K562 (cell line): ENCODE data around the gene PUS3. TPM values are rescaled to one million over a fixed set of nuclear protein-coding genes. Genes with fewer than 3 reads are reported as not detected.

Experiments
- ARID3B ChIP-seq: fragments of 250-450 bp; sonication (Bioruptor Pico); IDR thresholded peaks from 2 replicates; pipeline ENCODE4 v1.4.0; 2020; ENCODE audit warnings: borderline replicate concordance
- ATF4 ChIP-seq: fragments of 450-650 bp; formaldehyde crosslinking; IDR thresholded peaks from 2 replicates; pipeline ENCODE4 v1.4.0; 2022; ENCODE audit warnings: mild to moderate bottlenecking, moderate library complexity
- ATF7 ChIP-seq: fragments of 450-650 bp; IDR thresholded peaks from 2 replicates; pipeline ENCODE4 v1.7.1; 2014; ENCODE audit warnings: mild to moderate bottlenecking, moderate library complexity
- BDP1 ChIP-seq: IDR thresholded peaks from 3 replicates; pipeline ENCODE4 v1.6.1; 2011; ENCODE audit not compliant: insufficient read length, insufficient read depth
- BRD4 ChIP-seq: fragments of 200-600 bp; sonication (generic); IDR thresholded peaks from 2 replicates; pipeline ENCODE4 v1.6.1; 2017; ENCODE audit warnings: inconsistent platforms
- CBX1 ChIP-seq: sonication (generic); IDR thresholded peaks from 2 replicates; pipeline ENCODE4 v1.6.1; 2016; ENCODE audit warnings: antibody characterized with exemption, low read depth, mild to moderate bottlenecking
- CREB3L1 ChIP-seq: fragments of 450-650 bp; IDR thresholded peaks from 2 replicates; pipeline ENCODE4 v1.6.1; 2014; ENCODE audit warnings: low read depth, mild to moderate bottlenecking, moderate library complexity, borderline replicate concordance
- DDX20 ChIP-seq: fragments of 450-650 bp; IDR thresholded peaks from 2 replicates; pipeline ENCODE4 v1.6.1; 2016; ENCODE audit warnings: missing genetic modification characterization, low read depth, mild to moderate bottlenecking, missing compliant biosample characterization, moderate library complexity
- ELF4 ChIP-seq: fragments of 450-650 bp; formaldehyde crosslinking; IDR thresholded peaks from 2 replicates; pipeline ENCODE4 v1.4.0; 2022; ENCODE audit warnings: missing genetic modification characterization
- GATA2 ChIP-seq: sonication (generic); formaldehyde crosslinking; IDR thresholded peaks from 2 replicates; pipeline ENCODE4 v1.4.0; 2020; ENCODE audit warnings: mild to moderate bottlenecking, missing genetic modification reagents
- HDAC3 ChIP-seq: fragments of 450-650 bp; IDR thresholded peaks from 2 replicates; pipeline ENCODE4 v1.6.1; 2018; ENCODE audit warnings: borderline replicate concordance, mild to moderate bottlenecking, moderate library complexity; ENCODE audit not compliant: partially characterized antibody
- KDM4B ChIP-seq, 2 experiments: fragments of 450-650 bp in 1 of 2; sonication (generic) in 1 of 2; IDR thresholded peaks; 2 replicates each; pipeline ENCODE4 v1.6.1; 2016 to 2017; ENCODE audit warnings: borderline replicate concordance in 2 of 2, antibody characterized with exemption in 1 of 2, low read depth in 1 of 2, mild to moderate bottlenecking in 1 of 2
- NR0B1 ChIP-seq: fragments of 450-650 bp; IDR thresholded peaks from one replicate; pipeline ENCODE4 v1.6.1; 2018; ENCODE audit warnings: mild to moderate bottlenecking, moderate library complexity; ENCODE audit not compliant: partially characterized antibody
- POLR3G ChIP-seq: IDR thresholded peaks from 2 replicates; pipeline ENCODE4 v1.6.1; 2011; ENCODE audit not compliant: insufficient read length, insufficient replicate concordance; ENCODE audit errors: extremely low read depth
- PTBP1 ChIP-seq: fragments of 200-400 bp; formaldehyde crosslinking; IDR thresholded peaks from 2 replicates; pipeline ENCODE4 v1.6.1; 2017; ENCODE audit warnings: low read depth, low read length
- RBM22 ChIP-seq: fragments of 200-400 bp; formaldehyde crosslinking; IDR thresholded peaks from 2 replicates; pipeline ENCODE4 v1.6.1; 2018; ENCODE audit warnings: low read length, low read depth; ENCODE audit not compliant: poor library complexity, severe bottlenecking
- SLC30A9 ChIP-seq: fragments of 250-450 bp; sonication (Bioruptor Pico); IDR thresholded peaks from 2 replicates; pipeline ENCODE4 v1.8.0; 2022; ENCODE audit warnings: mild to moderate bottlenecking, moderate library complexity
- SMARCA4 ChIP-seq: fragments of 450-650 bp; IDR thresholded peaks from 2 replicates; pipeline ENCODE4 v1.6.1; 2016
- TEAD1 ChIP-seq, 2 experiments: fragments of 450-650 bp in 1 of 2; sonication (generic) in 1 of 2; formaldehyde crosslinking; IDR thresholded peaks; 2 replicates each; pipeline versions ENCODE4 v1.4.0 to v1.8.0; 2020 to 2022; ENCODE audit warnings: mild to moderate bottlenecking in 2 of 2, missing genetic modification reagents in 1 of 2
- ZBTB12 ChIP-seq: fragments of 250-450 bp; sonication (Bioruptor Pico); IDR thresholded peaks from 2 replicates; pipeline ENCODE4 v1.4.0; 2020
- ZC3H4 ChIP-seq: sonication (generic); formaldehyde crosslinking; IDR thresholded peaks from 2 replicates; pipeline ENCODE4 v1.9.0; 2021; ENCODE audit warnings: missing genetic modification reagents, borderline replicate concordance
- ZNF707 ChIP-seq: fragments of 250-450 bp; sonication (Bioruptor Pico); conservative IDR thresholded peaks from 2 replicates; pipeline ENCODE4 v1.8.0; 2022; ENCODE audit warnings: inconsistent platforms, mild to moderate bottlenecking, moderate library complexity
- polyA plus RNA-seq, 8 experiments: library from polyadenylated mRNA; depleted of rRNA in 4 of 8; stranded (reverse) in 5 of 8; unstranded in 3 of 8; fragments of >200 nt; fragmentation: Nextera tagmentation in 2 of 8; fragmentation: Illumina TruSeq in 1 of 8; extraction: Ambion mirVana in 2 of 8; extraction: Trizol in 1 of 8; gene quantifications; 2 replicates each; pipeline versions ENCODE4 v1.2.1 to v1.2.3, GENCODE V29; 2011 to 2014; ENCODE audit warnings: inconsistent platforms in 1 of 8, missing spikeins in 1 of 8
- total RNA-seq, 7 experiments: library from RNA; depleted of rRNA in 6 of 7; stranded (reverse); fragments of >200 nt in 6 of 7; fragmentation: Illumina TruSeq in 2 of 7; extraction: Trizol in 2 of 7; gene quantifications; 2 replicates each; pipeline versions ENCODE4 v1.2.1 to v1.2.3, GENCODE V29; 2011 to 2021; ENCODE audit warnings: low replicate concordance in 1 of 7

PUS3 gene
- total and polyA plus RNA-seq, 9 of the 15 experiments (the other 6 are each of a cell fraction or from before 2014, with no cell fraction given): 16.5 to 49.2 (median 35.9) TPM

GRCh38 chr11:125902927-125903710, at the start of gene PUS3 (continued):
- TF ChIP-seq ZBTB12 (CRISPR knock-in tag) (peak; percentile 61), SMARCA4 (no peak), ZNF707 (CRISPR knock-in tag) (no peak), ELF4 (CRISPR knock-in tag) (no peak), HDAC3 (no peak), ATF7 (peak; percentile 62), CBX1 (no peak), SLC30A9 (CRISPR knock-in tag) (no peak), BDP1 (no peak), CREB3L1 (no peak), NR0B1 (no peak), BRD4 (no peak), ATF4 (CRISPR knock-in tag) (no peak), ARID3B (no peak), RBM22 (no peak), ZC3H4 (CRISPR knock-in tag) (no peak), DDX20 (tag) (no peak), GATA2 (CRISPR knock-in tag) (no peak), PTBP1 (no peak), KDM4B (IDR thresholded peaks at IDR 0.05; ENCODE audit: borderline replicate concordance in 2 of 2, low read depth in 1 of 2) (no peak), TEAD1 (CRISPR knock-in tag; IDR thresholded peaks at IDR 0.05) (no peak), POLR3G (no peak)
